RWPE1 (cell line): ENCODE data around the gene TTC4.

ENCODE experiments used
- CTCF ChIA-PET: fragments of 350-600 bp; sonication (Branson Sonifier 250); formaldehyde crosslinking; extraction: SDS; loops from one replicate; lab custom pipeline; 2021; lab: Yijun Ruan, JAX
- POLR2A ChIA-PET: fragments of 400-600 bp; formaldehyde crosslinking; extraction: SDS; loops from one replicate; lab custom pipeline; 2020; ENCODE audit warnings: antibody characterized with exemption; ENCODE audit not compliant: low non-redundant PET; lab: Yijun Ruan, JAX
- DNase-seq: peaks from one replicate; pipeline ENCODE4 v3.0.0; 2012; ENCODE audit warnings: low spot score
- H3K27ac ChIP-seq: fragments of 450-650 bp; 2 replicates; pipeline ENCODE4 v1.5.1; 2017
- CTCF ChIP-seq: fragments of 450-650 bp; conservative IDR thresholded peaks from 2 replicates; pipeline ENCODE4 v1.5.1; 2017; ENCODE audit warnings: low read depth, mild to moderate bottlenecking

The TTC4 gene

GRCh38 chr1:54715493-54716298 is at the start of gene TTC4:
TTC4 (plus strand) TSS chr1:54715861; CDS start chr1:54715909, 48 bp downstream.
- peak; percentile 85 for DNase-seq
- CTCF ChIA-PET = interaction anchor here (1.2 kb wide), 1 partner anchor 85 kb away, joined by 5 read pairs; the partner anchor contains the start of gene TTC22
- TF ChIP-seq CTCF = no peak
- POLR2A ChIA-PET = no interaction called here
- H3K27ac ChIP-seq = peak within 1 kb of the TSS; percentile 78

- ChIA-PET POLR2A (no interaction called here), CTCF (no interaction called here)
- no peak for TF ChIP-seq CTCF
- no peak for DNase-seq
- H3K27ac ChIP-seq = no peak overlapping the region
These were observed 49.3 kb upstream of the TTC4 start for GRCh38 chr1:54666333-54666732.

- no peak overlapping the region for H3K27ac ChIP-seq
- ChIA-PET POLR2A (no interaction called here), CTCF (interaction anchor here (0.7 kb wide), 1 partner anchor 148 kb away, joined by 3 read pairs; no protein-coding TSS in a partner anchor)
- no peak for TF ChIP-seq CTCF
- no peak for DNase-seq
These were observed 47.9 kb upstream of the TTC4 start for GRCh38 chr1:54667797-54668196.

- TF ChIP-seq CTCF = no peak
- no peak overlapping the region for H3K27ac ChIP-seq
- CTCF ChIA-PET = no interaction called here
- POLR2A ChIA-PET = no interaction called here
- no peak for DNase-seq
These were observed 47.1 kb upstream of the TTC4 start for GRCh38 chr1:54668567-54668966.

- DNase-seq = peak; percentile 57
- ChIA-PET POLR2A (no interaction called here), CTCF (interaction anchor here (0.6 kb wide), 1 partner anchor 437 kb away, joined by 5 read pairs; no protein-coding TSS in a partner anchor)
- no peak overlapping the region for H3K27ac ChIP-seq
- TF ChIP-seq CTCF = peak; percentile 74
These were observed 43.6 kb upstream of the TTC4 start for GRCh38 chr1:54671985-54672608.

- CTCF ChIA-PET = interaction anchor here (0.6 to 0.9 kb wide), 2 partner anchors 15 to 122 kb away, joined by 3 read pairs; partner anchors contain the start of gene TTC22
- no peak for DNase-seq
- H3K27ac ChIP-seq = no peak overlapping the region
- no peak for TF ChIP-seq CTCF
- POLR2A ChIA-PET = no interaction called here
These were observed 36.7 kb upstream of the TTC4 start for GRCh38 chr1:54678776-54679643.
